Right lobe of liver (tissue), 6 donors: ENCODE results near the gene RAD51AP1. TPM values are rescaled to one million over a fixed set of nuclear protein-coding genes. Genes with fewer than 3 reads are reported as not detected.
A peak's percentile ranks its signal among the peaks of the same experiment; 100 is the strongest.

Experiments
- ATAC-seq, 4 donors: fragments of 200-7000 bp; cut with Tn5 transposase; one replicate each; pipeline ENCODE4 v1.9.1; 2020; ENCODE audit warnings: mild to moderate bottlenecking in 4 of 4, moderate library complexity in 4 of 4
- DNase-seq, 3 donors: peaks; one replicate each; pipeline ENCODE4 v3.0.0-alpha.2; 2020
- H3K27ac ChIP-seq, 3 donors: fragments of 200-600 bp; one replicate each; pipeline ENCODE4 v1.8.0; 2022
- H3K27me3 ChIP-seq, 2 donors: fragments of 200-600 bp; one replicate each; pipeline ENCODE4 v1.8.0; 2022
- H3K36me3 ChIP-seq, 4 donors: fragments of 200-600 bp; sonication (generic) in 1 of 4; one replicate each; pipeline versions ENCODE4 v1.5.1 to v1.8.0; 2017 to 2022; ENCODE audit warnings: control low read depth in 1 of 4
- H3K4me1 ChIP-seq, 4 donors: fragments of 200-600 bp; sonication (generic) in 1 of 4; one replicate each; pipeline versions ENCODE4 v1.5.1 to v1.8.0; 2017 to 2022; ENCODE audit warnings: control low read depth in 1 of 4
- H3K4me3 ChIP-seq, 3 donors: fragments of 200-600 bp; one replicate each; pipeline ENCODE4 v1.8.0; 2022
- H3K9me3 ChIP-seq, 4 donors: fragments of 200-600 bp; sonication (generic) in 1 of 4; one replicate each; pipeline versions ENCODE4 v1.5.1 to v1.8.0; 2017 to 2022; ENCODE audit warnings: control low read depth in 1 of 4
- CTCF ChIP-seq, 4 donors: fragments of 200-600 bp in 3 of 4; fragments of 450-650 bp in 1 of 4; IDR thresholded peaks; one replicate each; pipeline versions ENCODE4 v1.5.1 to v1.8.0; 2016 to 2022; ENCODE audit warnings: antibody characterized with exemption in 4 of 4, mild to moderate bottlenecking in 2 of 4
- POLR2A ChIP-seq: fragments of 450-650 bp; IDR thresholded peaks from one replicate; pipeline ENCODE4 v1.6.1; 2017; ENCODE audit warnings: antibody characterized with exemption, mild to moderate bottlenecking
- WGBS: methylation state at CpG from one replicate; pipeline ENCODE4 v1.1.6; 2018; ENCODE audit warnings: low coverage, low lambda C conversion rate; ENCODE audit not compliant: insufficient coverage; ENCODE audit errors: missing lambda C conversion rate; 5-methylcytosine and 5-hydroxymethylcytosine counted together
- intact Hi-C, 2 donors: fragments of 100-400 bp; cut with DNase I; formaldehyde crosslinking; loops; one replicate each; pipeline versions ENCODE4 v1.11.2 to v1.14.1; 2022
- total RNA-seq, 6 experiments: library from RNA; depleted of rRNA in 2 of 6; stranded (reverse); fragments of >200 nt in 2 of 6; fragmentation: NEBNext Ultra II Directional in 3 of 6; extraction: Animal tissue kit (Norgen Biotek cat#: 25700) in 3 of 6; gene quantifications; one replicate each; pipeline versions ENCODE4 v1.1.0 to v1.2.4, GENCODE V29; 2016 to 2023
- donor health status: DM: no; HTN: yes; CAD: no.
- donor health status: DM: no; HTN: no; CAD: no.
- donor health status: DM: no; HTN: no; CAD: no.
- donor health status: DM: no; HTN: yes; CAD: no.
- donor health status: DM: no; HTN: yes; CAD: no.

RAD51AP1 gene
- total RNA-seq, 6 experiments from 2014 or later = 0.56 to 5.1 (median 1.3) TPM

GRCh38 chr12:4604684-4605193, 66.0 kb downstream of the RAD51AP1 start:
- H3K36me3 ChIP-seq = no peaks in the 10 kb centered on the region
- no peaks in the 10 kb centered on the region for H3K9me3 ChIP-seq
- intact Hi-C loops = no loop called here
- peak overlapping the region; percentile 85 to 94 (median 90) for H3K4me3 ChIP-seq
- TF ChIP-seq POLR2A = peak; percentile 36
- TF ChIP-seq CTCF (IDR thresholded peaks at IDR 0.05) = peak; percentile 96 to 99 (median 97)
- peak; percentile 76 to 84 (median 83) for DNase-seq
- peak overlapping the region in 2 of 3 donors; percentile 45 to 56 for H3K27ac ChIP-seq
- whole genome bisulfite sequencing = 2% methylated on average over 16 of the region's 25 CpGs
- peaks cover 0 to 9% (median 2%) of the 10 kb centered on the region in 4 donors for H3K4me1 ChIP-seq
- peak; percentile 99 to 100 (median 100) for ATAC-seq
- no peaks in the 10 kb centered on the region for H3K27me3 ChIP-seq

DNA sequence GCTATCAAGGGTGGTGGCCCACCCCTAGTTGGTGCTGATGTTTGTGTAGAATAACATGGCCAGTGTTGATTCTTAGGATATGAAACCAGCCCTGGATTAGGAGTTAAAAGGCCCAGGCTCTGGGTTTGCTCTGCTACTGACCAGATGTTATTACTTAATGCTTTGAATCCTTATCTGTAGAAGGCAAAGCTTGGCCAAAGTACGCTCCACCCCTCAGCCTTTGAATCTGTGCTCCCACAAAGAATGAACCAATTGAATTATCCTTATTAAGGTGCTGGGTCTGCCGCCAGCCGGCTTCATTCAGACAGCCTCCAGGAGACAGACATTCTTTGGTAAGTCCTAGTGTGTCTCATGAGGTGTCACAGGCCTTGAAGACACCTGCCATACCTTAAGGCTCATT, 68.4 kb downstream of the RAD51AP1 start:
- WGBS = 75% methylated on average over 3 of the region's 3 CpGs
- ATAC-seq (no peak), DNase-seq (no peak)
- no peaks in the 10 kb centered on the region for H3K9me3 ChIP-seq
- no peak overlapping the region for H3K4me3 ChIP-seq
- no peak overlapping the region for H3K27ac ChIP-seq
- intact Hi-C loops = no loop called here
- TF ChIP-seq POLR2A (no peak), CTCF (IDR thresholded peaks at IDR 0.05) (no peak)
- H3K27me3 ChIP-seq = no peaks in the 10 kb centered on the region
- H3K4me1 ChIP-seq = peaks cover 0 to 9% (median 2%) of the 10 kb centered on the region in 4 donors
- peaks cover 0 to 14% (median 6%) of the 10 kb centered on the region in 4 donors for H3K36me3 ChIP-seq

GRCh38 chr12:4609071-4609470, 70.4 kb downstream of the RAD51AP1 start:
- Histone ChIP-seq H3K36me3 (peaks cover 0 to 33% (median 16%) of the 10 kb centered on the region in 4 donors), H3K4me3 (no peak overlapping the region), H3K27ac (no peak overlapping the region), H3K9me3 (no peaks in the 10 kb centered on the region), H3K27me3 (no peaks in the 10 kb centered on the region), H3K4me1 (peaks cover 0 to 9% (median 2%) of the 10 kb centered on the region in 4 donors)
- no peak for ATAC-seq
- TF ChIP-seq POLR2A = no peak
- no peak for TF ChIP-seq CTCF (IDR thresholded peaks at IDR 0.05)
- WGBS = 95% methylated on average over 9 of the region's 9 CpGs
- no peak for DNase-seq
- intact Hi-C loops = no loop called here

Other genes starting within 250 kb of the RAD51AP1 start
- gene TIGAR, start 217.7 kb upstream of the RAD51AP1 start, total RNA-seq = 1 to 10 TPM; 4.0 to 9.1 (median 5.1) TPM
- gene FGF23, start 159.2 kb upstream of the RAD51AP1 start, total RNA-seq = 10 to 100 TPM in 1 of 6 experiments, 1 to 10 TPM in 2, under 1 TPM in 2, not detected in 1; 0.33 to 41.0 (median 1.2) TPM
- not detected for gene FGF6, start 93.1 kb upstream of the RAD51AP1 start, total RNA-seq
- gene DYRK4, start 23.3 kb downstream of the RAD51AP1 start, total RNA-seq = 10 to 100 TPM in 4 of 6 experiments, 1 to 10 TPM in 2; 8.9 to 16.7 (median 10.6) TPM
- 1 to 10 TPM in 4 of 6 experiments, under 1 TPM in 2; 0.72 to 3.2 (median 2.1) TPM for gene AKAP3, start 110.2 kb downstream of the RAD51AP1 start, total RNA-seq
- gene NDUFA9, start 110.2 kb downstream of the RAD51AP1 start, total RNA-seq = 10 to 100 TPM; 30.6 to 75.2 (median 57.8) TPM
- gene GALNT8, start 181.5 kb downstream of the RAD51AP1 start, total RNA-seq = under 1 TPM in 4 of 6 experiments, not detected in 2; 0.09 to 0.37 (median 0.11) TPM